Adrenal gland (tissue), 5 donors: ENCODE results near the gene CACNA1H.

Source experiments
- POLR2A ChIP-seq, 2 donors: fragments of 450-650 bp; IDR thresholded peaks; one replicate each; pipeline ENCODE4 v1.6.1; 2017; ENCODE audit warnings: antibody characterized with exemption in 2 of 2, mild to moderate bottlenecking in 2 of 2, moderate library complexity in 1 of 2
- TF ChIP-seq, protein P1 (sequence below), 6 experiments: fragments of 450-650 bp in 4 of 6; fragments of 200-600 bp in 2 of 6; sonication (generic) in 1 of 6; IDR thresholded peaks; 1 replicate in 5 of 6; 2 replicates in 1 of 6; pipeline versions ENCODE4 v1.5.1 to v1.8.0; 2016 to 2021; ENCODE audit warnings: antibody characterized with exemption in 6 of 6, mild to moderate bottlenecking in 2 of 6, moderate library complexity in 1 of 6
- donor health status: DM: no; HTN: no; CAD: no.

- TF ChIP-seq, protein P1, sequence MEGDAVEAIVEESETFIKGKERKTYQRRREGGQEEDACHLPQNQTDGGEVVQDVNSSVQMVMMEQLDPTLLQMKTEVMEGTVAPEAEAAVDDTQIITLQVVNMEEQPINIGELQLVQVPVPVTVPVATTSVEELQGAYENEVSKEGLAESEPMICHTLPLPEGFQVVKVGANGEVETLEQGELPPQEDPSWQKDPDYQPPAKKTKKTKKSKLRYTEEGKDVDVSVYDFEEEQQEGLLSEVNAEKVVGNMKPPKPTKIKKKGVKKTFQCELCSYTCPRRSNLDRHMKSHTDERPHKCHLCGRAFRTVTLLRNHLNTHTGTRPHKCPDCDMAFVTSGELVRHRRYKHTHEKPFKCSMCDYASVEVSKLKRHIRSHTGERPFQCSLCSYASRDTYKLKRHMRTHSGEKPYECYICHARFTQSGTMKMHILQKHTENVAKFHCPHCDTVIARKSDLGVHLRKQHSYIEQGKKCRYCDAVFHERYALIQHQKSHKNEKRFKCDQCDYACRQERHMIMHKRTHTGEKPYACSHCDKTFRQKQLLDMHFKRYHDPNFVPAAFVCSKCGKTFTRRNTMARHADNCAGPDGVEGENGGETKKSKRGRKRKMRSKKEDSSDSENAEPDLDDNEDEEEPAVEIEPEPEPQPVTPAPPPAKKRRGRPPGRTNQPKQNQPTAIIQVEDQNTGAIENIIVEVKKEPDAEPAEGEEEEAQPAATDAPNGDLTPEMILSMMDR (IDR thresholded peaks at IDR 0.05) = no peak
- no peak for TF ChIP-seq POLR2A (IDR thresholded peaks at IDR 0.05)
These were observed 32.1 kb downstream of the CACNA1H start for GRCh38 chr16:1184980-1185379.
